Epithelial cell of esophagus (primary cell): Measurements from ENCODE around the gene PCDHA7.
"Not testable (repeated sequence)": the region's sequence is repeated elsewhere in the genome, so short reads cannot be mapped to it uniquely, and the experiment has no call there.

Source experiments
- DNase-seq: peaks from one replicate; pipeline ENCODE4 v3.0.0; 2010; ENCODE audit warnings: low read depth
- H3K4me3 ChIP-seq: 2 replicates; pipeline ENCODE4 v1.5.1; 2011; ENCODE audit warnings: mild to moderate bottlenecking, low read length, control low read depth
- CTCF ChIP-seq: IDR thresholded peaks from 2 replicates; pipeline ENCODE4 v1.5.1; 2011; ENCODE audit warnings: low read depth, mild to moderate bottlenecking, low read length, control low read depth, inconsistent platforms; ENCODE audit not compliant: insufficient read depth; ENCODE audit errors: missing control alignments

Gene PCDHA7

GRCh38 chr5:140808889-140809291, 25.2 kb upstream of the PCDHA7 start:
- DNase-seq, result no peak
- TF ChIP-seq CTCF, result no peak
- no peak overlapping the region for H3K4me3 ChIP-seq

GRCh38 chr5:140821375-140822280, 12.4 kb upstream of the PCDHA7 start, which contains the start of gene PCDHA5:
PCDHA5 (plus strand) TSS chr5:140821613.
- peak; percentile 45 for TF ChIP-seq CTCF
- H3K4me3 ChIP-seq, result no peak within 1 kb of the TSS

GRCh38 chr5:140822281-140822629, 11.8 kb upstream of the PCDHA7 start:
- no peak for DNase-seq
- TF ChIP-seq CTCF, result no peak
- no peak overlapping the region for H3K4me3 ChIP-seq

More at GRCh38 chr5:140821375-140822280, 12.4 kb upstream of the PCDHA7 start, which contains the start of gene PCDHA5:
- DNase-seq, result peak; percentile 33

- not testable (repeated sequence) for H3K4me3 ChIP-seq, DNase-seq
Measured at GRCh38 chr5:140822969-140823368, 11.1 kb upstream of the PCDHA7 start.

GRCh38 chr5:140823475-140823874, 10.6 kb upstream of the PCDHA7 start:
- no peak for TF ChIP-seq CTCF
- DNase-seq, result no peak

GRCh38 chr5:140827704-140828361, 6.2 kb upstream of the PCDHA7 start, which contains the start of gene PCDHA6:
PCDHA6 (plus strand) TSS chr5:140827960; CDS start chr5:140828092, 132 bp downstream.
- no peak for DNase-seq
- no peak within 1 kb of the TSS for H3K4me3 ChIP-seq
- TF ChIP-seq CTCF, result peak; percentile 22

More at GRCh38 chr5:140823475-140823874, 10.6 kb upstream of the PCDHA7 start:
- H3K4me3 ChIP-seq, result no peak overlapping the region

GRCh38 chr5:140828362-140828737, 5.7 kb upstream of the PCDHA7 start:
- no peak overlapping the region for H3K4me3 ChIP-seq
- no peak for DNase-seq
- no peak for TF ChIP-seq CTCF

GRCh38 chr5:140829511-140830501, 4.3 kb upstream of the PCDHA7 start:
- H3K4me3 ChIP-seq, DNase-seq: not testable (repeated sequence)

GRCh38 chr5:140834439-140835008, 455 bp downstream of the PCDHA7 start:
- not testable (repeated sequence) for DNase-seq, H3K4me3 ChIP-seq
